ENCODE results near the gene NDUFS4.
"Not testable (repeated sequence)": the region's sequence is repeated elsewhere in the genome, so short reads cannot be mapped to it uniquely, and the experiment has no call there.

NDUFS4 gene

DNA sequence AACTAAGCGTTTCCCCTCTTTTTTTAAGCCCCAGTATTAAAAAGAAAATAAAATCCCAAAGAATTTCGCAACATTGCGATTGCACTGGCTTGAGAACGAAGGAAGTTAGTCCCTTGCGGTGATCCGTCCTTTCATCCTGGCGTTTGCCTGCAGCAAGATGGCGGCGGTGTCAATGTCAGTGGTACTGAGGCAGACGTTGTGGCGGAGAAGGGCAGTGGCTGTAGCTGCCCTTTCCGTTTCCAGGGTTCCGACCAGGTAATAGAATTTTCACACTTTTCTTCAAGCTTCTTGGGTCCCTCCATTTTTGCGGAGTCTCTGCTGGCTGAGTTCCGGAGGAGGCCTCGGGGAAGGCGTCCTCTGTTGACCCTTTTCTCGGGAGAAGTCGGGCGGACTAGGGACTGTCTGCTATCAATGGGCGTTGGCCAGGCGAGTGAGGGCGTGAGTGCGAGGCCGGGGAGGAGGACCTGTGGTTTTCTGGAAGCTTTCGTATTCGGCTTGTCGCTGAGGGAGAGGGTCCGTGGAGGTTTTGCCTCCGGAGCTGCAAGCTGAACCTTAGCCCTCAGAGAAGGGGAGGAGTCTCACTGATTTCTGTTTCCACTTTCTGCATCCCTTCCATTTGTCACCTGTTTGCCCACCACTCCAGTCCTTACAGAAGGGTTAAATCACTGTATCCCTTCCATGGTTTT is at the start of gene NDUFS4:
NDUFS4 (plus strand) TSS at position 134 of the 686 bp plus-strand sequence; CDS start at position 158, 24 bp downstream.
- peak; percentile 74 for DNase-seq (ENCODE audit: low read depth)

DNA sequence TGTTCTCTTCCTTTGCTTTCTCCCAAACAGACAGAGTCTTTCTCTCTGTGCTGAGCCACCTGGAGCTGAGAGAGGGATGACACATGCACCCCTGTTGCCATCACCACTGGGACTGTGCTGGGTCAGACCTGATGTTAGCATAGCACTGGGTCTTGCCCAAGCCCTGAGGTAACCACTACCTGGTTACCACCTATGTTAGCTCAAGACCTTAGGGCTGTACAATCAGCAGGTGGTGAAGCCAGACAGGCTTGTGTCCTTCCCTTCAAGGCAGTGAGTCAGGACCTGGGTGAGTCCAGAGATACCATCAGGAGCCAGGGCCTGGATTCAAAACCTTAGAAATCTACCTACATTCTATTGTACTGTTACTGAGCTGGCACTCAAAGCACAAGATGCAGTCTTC is 47.9 kb upstream of the NDUFS4 start:
- no peak for DNase-seq (ENCODE audit: low read depth)

DNA sequence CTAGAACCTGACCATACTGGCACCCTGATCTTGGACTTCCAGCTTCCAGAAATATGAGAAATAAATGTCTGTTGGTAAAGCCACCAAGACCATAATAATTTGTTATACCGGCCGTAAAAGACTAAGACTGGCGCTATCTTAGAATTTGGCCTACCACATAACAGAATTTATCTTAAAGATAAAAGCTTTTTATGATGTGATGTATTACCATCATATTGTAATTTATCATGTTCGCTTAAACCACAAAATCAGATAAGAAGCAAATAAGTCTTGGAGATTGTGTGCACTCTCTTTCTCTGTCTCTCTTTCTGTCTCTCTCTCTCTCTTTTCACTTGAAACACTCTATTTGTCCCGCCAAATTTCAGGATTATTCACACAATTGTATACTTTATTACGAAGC is 44.5 kb upstream of the NDUFS4 start:
- DNase-seq (ENCODE audit: low read depth), result no peak

DNA sequence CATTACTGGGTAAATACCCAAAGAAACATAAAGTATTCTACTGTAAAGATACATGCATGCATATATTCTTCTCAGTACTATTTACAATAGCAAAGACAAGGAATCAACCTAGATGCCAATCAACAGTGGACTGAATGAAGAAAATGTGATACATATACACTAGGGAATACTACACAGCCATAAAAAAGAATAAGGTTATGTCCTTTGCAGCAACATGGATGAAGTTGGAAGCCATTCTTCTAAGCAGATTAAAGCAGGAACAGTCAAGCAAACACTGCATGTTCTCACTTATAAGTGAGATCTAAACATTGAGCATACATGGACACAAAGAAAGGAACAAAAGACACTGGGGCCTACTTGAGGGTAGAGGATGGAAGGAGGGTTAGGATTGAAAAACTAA is 39.6 kb upstream of the NDUFS4 start:
- DNase-seq (ENCODE audit: low read depth), result no peak

DNA sequence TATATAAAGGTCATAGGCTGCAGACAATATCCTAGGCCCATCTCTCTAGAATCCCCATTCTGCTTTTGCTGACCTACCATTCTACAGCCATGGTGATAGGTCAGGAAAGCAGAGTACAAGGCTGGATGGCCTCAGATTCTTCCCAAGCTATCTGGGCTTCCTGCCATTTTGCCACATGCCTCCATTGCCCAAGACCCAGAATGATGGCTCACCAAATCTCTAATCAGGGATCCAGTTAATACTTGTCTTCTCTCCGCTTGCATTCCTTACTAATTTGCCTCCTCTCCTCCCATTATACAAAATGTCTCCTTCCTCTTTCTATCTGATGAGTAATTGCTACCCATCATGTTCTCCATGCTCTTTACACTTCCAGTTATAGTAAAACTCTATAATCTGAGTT is 22.7 kb upstream of the NDUFS4 start:
- no peak for DNase-seq (ENCODE audit: low read depth)

DNA sequence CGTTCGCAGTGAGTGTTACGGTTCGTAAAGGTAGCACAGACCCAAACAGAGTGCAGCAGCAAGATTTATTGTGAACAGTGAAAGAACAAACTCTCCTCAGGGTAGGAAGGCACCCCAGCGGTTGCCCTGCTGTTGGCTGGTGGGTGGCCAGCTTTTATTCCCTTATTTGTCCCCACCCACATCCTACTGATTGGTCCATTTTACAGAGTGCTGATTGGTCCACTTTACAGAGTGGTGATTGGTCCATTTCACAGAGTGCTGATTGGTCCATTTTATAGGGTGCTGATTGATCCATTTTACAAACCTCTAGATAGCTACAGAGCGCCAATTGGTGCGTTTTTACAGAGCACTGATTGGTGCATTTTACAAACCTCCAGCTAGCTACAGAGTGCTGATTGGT is 19.7 kb upstream of the NDUFS4 start:
- not testable (repeated sequence) for DNase-seq (ENCODE audit: low read depth)

DNA sequence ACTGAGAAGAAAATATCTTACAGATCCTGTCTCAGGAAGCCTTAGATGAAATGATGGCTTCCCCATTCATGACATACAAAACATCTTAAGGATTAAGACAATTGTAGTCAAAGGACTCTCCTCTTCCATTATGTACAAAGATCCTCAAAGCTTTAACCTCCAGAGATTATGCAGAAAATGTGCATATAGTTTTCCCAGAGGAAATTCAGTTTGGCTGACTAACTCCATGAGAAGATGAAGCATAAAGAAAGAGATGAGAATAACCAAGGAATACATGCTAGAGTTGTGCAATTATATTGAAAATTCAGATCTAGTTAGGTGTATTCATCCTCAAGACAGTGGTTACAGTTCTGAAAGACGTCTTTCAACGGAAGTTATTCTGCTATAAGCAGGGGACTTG is 18.6 kb upstream of the NDUFS4 start:
- no peak for DNase-seq (ENCODE audit: low read depth)

DNA sequence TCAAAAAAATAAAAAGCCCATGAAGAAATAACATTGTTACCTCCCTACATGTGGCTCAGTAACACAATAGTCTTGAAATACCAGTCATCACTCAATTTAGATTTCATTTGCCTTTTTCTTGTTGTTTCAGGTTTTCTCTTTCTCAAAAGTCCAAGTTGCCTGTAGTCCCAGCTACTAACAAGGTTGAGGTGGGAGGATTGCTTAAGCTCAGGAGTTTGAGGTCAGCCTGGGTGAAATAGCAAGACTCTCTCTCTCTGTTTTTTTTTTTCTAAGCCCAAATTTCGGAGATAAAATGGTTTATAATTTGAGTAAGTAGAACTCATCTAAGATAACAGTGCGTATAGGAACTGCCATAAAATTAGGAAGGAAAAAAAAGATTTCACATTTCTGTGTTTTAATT is 17.5 kb upstream of the NDUFS4 start:
- no peak for DNase-seq (ENCODE audit: low read depth)

DNA sequence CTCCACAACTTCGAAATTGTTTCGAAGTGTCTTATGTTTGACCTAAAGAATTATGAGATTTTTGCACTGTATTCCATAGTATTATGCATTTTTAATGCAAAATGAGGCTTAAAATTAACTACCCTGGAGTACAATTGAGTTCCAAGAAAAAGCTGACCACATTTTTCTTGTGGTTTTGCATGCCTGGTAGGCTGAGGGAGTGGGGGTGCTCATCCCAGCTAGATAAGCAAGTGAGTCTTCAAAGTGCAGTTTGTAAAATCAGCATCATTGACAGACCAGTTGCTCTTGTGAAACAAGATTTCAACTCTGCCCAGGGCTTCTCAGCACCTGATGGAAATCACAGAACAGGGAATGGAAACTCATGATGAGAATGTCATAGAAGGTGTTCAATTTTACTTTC is 17.0 kb upstream of the NDUFS4 start:
- DNase-seq (ENCODE audit: low read depth), result no peak

DNA sequence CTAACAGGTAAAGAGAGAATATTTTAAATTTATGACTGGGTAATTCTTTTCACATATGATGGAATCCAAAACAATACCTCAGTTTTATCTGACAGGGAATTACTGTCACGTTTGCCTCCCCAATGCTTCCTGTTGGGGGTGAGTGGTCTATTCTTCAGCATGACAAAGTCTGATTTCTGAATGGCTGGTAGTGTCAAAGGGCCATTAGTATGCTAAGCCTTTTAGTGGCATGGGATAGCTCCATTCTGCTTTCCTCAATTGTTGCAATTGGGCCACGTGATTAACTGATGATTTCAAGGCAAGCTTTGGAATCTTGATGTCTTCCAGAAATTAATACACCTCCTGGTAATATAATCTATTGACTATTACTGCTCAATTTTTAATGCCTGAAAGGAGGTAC is 14.7 kb upstream of the NDUFS4 start:
- no peak for DNase-seq (ENCODE audit: low read depth)

DNA sequence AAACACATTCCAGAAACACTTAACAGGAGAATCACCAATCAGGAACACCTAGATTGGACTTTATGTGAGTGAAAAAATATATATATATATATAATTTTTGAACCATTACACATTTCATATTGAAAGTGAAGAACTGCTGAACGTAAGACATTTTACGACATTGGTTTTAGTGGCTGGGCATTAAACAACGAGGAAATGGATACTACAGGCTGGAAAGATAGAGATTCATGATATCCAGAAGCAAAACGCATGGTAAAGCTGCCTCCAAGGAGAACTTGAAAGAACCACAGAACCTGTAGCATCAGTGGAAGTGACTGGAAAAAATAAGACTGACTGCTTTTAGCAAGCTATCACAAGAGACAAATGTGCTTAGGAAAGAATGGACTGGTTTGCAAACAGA is 13.2 kb upstream of the NDUFS4 start:
- no peak for DNase-seq (ENCODE audit: low read depth)

DNA sequence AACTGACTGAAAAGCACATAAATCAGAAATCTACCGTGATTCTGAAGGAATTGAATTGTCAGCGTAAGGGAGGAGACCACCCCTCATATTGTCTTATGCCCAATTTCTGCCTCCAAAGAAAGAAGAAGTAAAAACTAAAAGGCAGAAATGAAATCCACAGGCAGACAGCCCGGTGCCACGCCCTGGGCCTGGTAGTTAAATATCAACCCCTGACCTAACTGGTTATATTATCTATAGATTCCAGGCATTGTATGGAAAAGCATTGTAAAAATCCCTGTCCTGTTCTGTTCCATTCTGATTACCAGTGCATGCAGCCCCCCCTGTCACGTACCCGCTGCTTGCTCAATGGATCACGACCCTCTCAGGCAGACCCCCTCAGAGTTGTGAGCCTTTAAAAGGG is 11.9 kb upstream of the NDUFS4 start:
- DNase-seq (ENCODE audit: low read depth), result not testable (repeated sequence)

DNA sequence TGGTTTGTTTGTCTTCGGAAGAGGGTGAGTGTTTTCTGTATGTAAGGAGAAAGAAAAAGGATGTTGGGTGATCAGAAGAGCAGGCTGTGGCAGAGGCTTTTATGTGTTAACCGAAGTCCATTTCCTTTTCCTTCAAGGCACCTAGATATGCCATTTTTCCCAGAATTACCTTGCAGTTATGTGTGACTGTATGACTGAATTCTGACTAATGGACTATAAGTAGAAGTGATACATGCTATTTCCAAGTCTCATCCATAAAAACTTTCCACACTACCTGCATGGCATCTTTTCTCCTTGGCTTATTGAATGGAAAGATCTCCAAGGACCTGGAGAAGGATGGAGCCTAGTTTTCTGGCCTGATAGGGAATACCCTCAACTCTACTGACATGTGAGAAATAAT is 10.6 kb upstream of the NDUFS4 start:
- DNase-seq (ENCODE audit: low read depth), result no peak

DNA sequence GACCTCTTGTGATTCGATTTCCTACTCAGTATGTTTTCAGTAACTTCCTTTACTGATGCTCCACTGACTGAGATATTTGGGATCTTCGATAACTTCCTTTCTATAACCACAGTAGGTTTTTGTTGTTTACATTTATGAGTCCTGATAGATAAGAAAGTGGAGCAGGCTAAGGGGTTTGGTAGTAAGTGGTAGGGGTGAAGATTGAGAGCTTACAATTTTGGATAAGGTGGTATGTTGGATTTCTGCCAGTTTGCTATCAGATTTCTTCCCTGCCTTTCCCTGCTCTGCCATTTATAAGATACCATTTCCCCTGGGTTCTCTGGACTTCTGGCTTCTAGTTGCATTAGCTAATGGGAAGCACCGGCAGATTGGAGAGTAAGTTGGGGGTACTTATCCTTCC is 7.9 kb upstream of the NDUFS4 start:
- DNase-seq (ENCODE audit: low read depth), result no peak

DNA sequence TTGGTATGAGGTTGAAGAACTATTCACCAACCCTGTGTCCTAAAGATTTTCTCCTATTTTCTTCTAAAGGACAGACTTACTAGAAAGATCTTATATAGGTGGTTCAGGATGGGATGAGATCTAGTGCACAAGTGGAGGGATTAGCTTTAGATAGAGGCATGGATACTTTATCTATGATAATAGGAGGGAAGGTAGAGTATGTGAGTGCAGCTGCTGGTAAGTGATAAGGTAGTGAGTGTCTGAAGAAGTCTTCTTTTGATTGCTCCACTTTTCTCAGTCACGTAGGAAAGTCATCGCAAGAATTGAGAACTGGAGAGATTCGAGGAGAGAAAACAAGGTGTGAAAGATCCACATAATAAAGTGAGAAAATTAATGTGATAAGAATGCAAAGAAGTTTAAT is 6.0 kb upstream of the NDUFS4 start:
- DNase-seq (ENCODE audit: low read depth), result no peak

DNA sequence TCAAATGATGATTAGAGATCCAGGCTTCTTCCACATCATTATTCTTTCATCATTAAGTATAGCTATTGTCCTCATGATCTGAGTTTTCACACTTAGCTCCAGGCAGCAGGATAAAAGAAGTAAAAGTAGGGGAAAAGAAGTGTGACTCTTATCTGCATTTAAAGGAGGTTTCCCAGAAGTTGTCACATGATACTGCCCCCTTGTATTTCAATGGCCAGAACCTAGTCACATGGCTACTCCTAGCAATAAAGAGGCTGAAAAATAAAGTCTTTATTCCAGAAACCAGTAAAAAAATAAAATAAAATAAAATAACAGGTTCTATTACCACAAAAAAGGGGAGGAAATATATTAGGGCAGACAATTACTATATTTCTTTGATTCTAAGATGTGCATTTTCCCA is 5.3 kb upstream of the NDUFS4 start:
- no peak for DNase-seq (ENCODE audit: low read depth)

DNA sequence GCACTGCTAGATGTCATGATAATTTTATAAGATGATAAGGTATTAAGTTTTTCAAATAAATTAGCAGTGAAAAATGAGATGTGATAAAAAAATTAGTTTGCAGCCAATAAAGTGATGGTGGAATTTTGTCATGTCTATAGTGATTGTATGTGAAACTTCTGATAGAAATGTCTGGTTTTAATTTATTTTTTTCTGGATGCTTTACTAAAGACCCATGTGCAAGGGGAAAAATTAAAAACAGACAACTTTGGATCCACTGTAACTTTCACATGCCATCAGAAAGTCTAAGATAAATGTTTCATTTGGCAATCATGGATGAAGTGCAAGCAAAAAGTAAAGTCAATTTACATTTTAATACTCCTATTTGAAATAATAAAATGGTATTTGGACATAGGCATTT is 4.4 kb upstream of the NDUFS4 start:
- DNase-seq (ENCODE audit: low read depth), result no peak

DNA sequence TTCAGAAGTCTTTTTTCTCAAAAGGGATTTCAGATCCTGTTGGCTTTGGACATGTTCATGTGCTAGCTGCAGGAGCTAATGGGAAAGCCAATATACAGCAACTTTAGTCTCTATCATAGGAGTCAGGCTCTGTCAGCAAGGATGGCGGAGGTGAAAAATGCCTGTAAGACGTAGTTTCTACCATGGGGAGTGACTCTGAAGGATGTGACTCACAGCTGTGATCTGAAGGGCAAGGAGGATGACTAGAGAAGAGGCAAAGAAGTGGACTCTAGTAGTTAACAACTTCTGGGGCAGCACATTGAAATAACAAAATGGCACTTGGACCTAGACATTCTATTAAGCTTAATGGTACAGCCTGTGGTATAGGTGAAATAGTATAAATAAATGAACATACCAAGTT is 3.1 kb upstream of the NDUFS4 start:
- no peak for DNase-seq (ENCODE audit: low read depth)

DNA sequence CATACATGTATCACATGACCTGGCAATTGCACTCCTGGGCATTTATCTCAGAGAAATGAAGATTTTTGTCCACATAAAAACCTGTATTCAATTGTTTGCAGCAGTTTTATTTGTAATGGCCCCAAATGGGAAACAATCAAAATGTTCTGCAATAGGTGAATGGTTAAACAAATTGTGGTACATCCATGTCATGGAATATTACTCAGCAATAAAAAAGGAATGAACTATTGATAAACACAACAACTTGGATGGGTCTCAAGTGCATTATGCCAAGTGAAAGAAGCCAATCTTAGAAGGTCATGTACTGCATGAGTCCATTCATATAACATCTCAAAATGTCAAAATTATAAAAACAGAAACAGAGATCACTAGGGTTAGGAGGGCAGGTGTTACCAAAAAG is 1.5 kb upstream of the NDUFS4 start:
- no peak for DNase-seq (ENCODE audit: low read depth)

DNA sequence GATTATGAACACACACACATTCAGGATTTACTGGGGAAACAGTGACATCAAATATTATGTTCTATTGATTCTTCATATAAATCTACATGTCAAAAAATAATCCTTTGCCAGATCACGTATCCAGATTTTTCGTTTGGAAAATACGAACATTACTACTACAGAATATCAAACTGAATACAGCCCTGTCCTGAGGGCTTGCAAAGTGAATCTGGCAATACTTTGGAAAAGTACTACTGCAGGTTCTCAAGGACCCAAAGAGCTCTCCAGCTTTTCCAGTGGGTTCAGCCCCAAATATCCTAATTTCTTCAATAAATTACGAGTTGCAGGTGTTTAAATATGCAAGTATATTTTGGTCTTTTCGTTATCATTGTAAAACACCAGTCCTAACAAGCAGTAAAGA is 411 bp upstream of the NDUFS4 start:
- DNase-seq (ENCODE audit: low read depth), result no peak

DNA sequence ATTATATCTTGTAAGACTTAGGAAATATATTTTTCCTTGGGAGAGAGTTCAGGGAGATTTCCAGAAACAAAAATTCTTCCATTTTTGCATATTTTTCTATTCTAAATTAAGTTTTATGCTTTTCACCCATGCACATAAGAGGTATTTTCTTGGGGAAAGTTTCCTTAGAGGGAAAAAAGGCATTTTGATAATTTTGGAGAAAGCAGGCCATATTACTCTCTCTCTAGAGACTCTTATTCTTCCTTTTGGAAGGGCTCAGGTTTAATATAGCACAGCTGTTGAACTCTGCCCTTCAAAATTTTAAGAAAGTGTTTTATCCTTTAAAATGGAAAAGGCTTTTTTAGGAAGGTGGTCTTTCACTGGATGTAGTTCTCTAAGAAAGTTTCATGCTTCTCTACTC is 8.0 kb downstream of the NDUFS4 start:
- DNase-seq (ENCODE audit: low read depth), result no peak

DNA sequence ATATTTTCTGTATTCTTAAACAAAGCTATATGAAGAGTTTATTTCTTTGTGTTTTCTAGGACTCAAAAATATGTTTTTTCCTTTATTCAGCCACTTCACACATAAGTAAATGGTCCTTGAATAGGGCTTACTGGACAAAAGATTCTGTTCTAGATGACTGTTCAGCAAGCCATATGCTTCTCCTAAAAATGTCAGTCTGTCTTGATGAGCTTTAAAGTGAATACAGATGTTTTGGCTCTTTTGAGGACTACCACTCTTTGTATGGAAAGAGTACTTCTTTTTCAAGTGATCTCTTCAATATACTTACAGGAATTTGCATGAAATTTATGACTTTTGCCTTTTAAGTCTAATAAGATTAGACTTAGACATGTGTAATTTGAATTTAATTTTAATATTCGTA is 8.4 kb downstream of the NDUFS4 start:
- DNase-seq (ENCODE audit: low read depth), result no peak

DNA sequence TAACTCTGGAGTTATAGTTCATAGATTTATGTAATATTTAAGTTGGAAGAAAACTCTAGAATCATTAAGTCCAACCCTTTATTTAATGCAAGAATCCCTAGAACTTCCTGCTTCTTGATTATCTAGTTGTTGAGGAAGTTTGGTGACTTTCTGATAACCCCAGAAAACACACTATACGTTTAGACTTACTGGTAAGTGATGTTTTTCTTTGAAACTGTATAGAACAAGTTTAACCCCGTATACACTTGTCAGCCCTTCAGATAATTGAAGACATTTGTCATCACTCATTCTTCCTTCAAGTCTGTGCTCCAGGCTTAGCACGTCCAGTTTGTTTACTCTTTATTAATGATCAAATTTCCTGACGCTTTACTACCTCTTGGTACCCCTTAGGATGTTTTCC is 9.0 kb downstream of the NDUFS4 start:
- DNase-seq (ENCODE audit: low read depth), result no peak

DNA sequence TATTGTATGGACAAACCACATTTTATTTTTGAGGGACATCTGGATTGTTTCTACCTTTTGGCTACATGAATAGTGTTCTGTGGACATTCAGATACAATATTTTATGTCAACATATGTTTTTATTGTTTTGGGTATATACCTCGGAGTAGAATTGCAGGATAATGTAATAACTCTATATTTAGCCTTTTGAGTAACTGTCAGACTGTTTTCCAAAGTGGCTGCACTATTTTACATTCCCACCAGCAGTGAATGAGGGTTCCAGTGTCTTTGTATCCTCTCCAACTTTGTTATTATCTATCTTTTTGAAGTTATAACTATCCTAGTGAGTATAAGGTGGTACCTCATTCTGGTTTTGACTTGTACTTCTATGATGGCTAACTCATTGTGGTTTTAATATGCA is 11.0 kb downstream of the NDUFS4 start:
- DNase-seq (ENCODE audit: low read depth), result no peak

DNA sequence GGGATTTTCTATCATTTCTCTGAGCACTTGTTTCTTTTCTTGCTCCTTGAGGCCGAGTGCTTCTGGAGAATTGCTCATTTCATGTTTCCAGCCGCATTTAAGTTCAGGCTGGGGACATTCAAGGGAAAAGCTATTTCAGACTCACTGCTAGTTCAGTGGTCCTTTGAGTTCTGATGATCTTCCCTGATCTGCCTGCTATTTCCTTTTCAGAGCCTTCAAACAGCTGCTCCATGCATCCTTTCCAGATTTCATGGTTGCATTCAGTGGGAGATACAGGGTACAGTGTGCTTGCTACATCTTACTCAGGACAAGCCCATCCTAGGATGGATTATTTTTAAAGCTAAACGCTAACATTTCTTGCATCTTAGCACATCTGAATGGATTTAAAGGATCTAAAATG is 14.7 kb downstream of the NDUFS4 start:
- no peak for DNase-seq (ENCODE audit: low read depth)
